NT2/D1 (cell line): ENCODE results near the gene UBAC2.

Source experiments
- SUZ12 ChIP-seq: IDR thresholded peaks from 2 replicates; pipeline ENCODE4 v1.6.1; 2011; ENCODE audit not compliant: insufficient read length, insufficient read depth; ENCODE audit errors: extremely low read depth
- YY1 ChIP-seq: IDR thresholded peaks from 2 replicates; pipeline ENCODE4 v1.6.1; 2011; ENCODE audit not compliant: insufficient read length, insufficient read depth
- ZNF274 ChIP-seq: IDR thresholded peaks from 2 replicates; pipeline ENCODE4 v1.6.1; 2011; ENCODE audit warnings: mild to moderate bottlenecking, low read depth, low read length

- no peak for TF ChIP-seq ZNF274
- no peak for TF ChIP-seq YY1
- no peak for TF ChIP-seq SUZ12
These were observed 5.6 kb downstream of the UBAC2 start for GRCh38 chr13:99206226-99206625.
